CD14-positive monocyte (primary cell): ENCODE measurements around the gene ANKRD33. TPM values are rescaled to one million over a fixed set of nuclear protein-coding genes. Genes with fewer than 3 reads are reported as not detected.

ENCODE experiments used
- DNase-seq, 3 donors: peaks; one replicate each; pipeline ENCODE4 v3.0.0-alpha.2; 2011 to 2022
- H2AFZ ChIP-seq: 2 replicates; pipeline ENCODE4 v1.6.0; 2012; ENCODE audit warnings: mild to moderate bottlenecking, low read depth, low read length, inconsistent platforms; ENCODE audit not compliant: insufficient read depth, poor library complexity, severe bottlenecking
- H3K27ac ChIP-seq, 2 donors: 1 replicate in 1 of 2; 2 replicates in 1 of 2; pipeline ENCODE4 v1.5.1; 2012 to 2013; ENCODE audit warnings: low read length in 2 of 2, control low read depth in 1 of 2, inconsistent platforms in 1 of 2, low read depth in 1 of 2, mild to moderate bottlenecking in 1 of 2
- H3K27me3 ChIP-seq, 2 donors: one replicate each; pipeline versions ENCODE4 v1.6.0 to v1.6.1; 2011 to 2013; ENCODE audit warnings: low read length in 2 of 2; ENCODE audit not compliant: control insufficient read depth in 2 of 2, insufficient read depth in 2 of 2
- H3K36me3 ChIP-seq, 2 donors: replicated peaks in 1 of 2; 1 replicate in 1 of 2; 2 replicates in 1 of 2; pipeline versions ENCODE4 v1.5.1 to v1.6.1; 2012 to 2013; ENCODE audit warnings: low read length in 2 of 2, control low read depth in 1 of 2, inconsistent platforms in 1 of 2, mild to moderate bottlenecking in 1 of 2; ENCODE audit not compliant: insufficient read depth in 2 of 2, control insufficient read depth in 1 of 2
- H3K4me1 ChIP-seq, 2 donors: 1 replicate in 1 of 2; 2 replicates in 1 of 2; pipeline versions ENCODE4 v1.5.1 to v1.6.1; 2012 to 2013; ENCODE audit warnings: low read length in 2 of 2, control low read depth in 1 of 2, inconsistent platforms in 1 of 2, mild to moderate bottlenecking in 1 of 2, moderate library complexity in 1 of 2; ENCODE audit not compliant: insufficient read depth in 2 of 2, control insufficient read depth in 1 of 2
- H3K4me2 ChIP-seq: replicated peaks from 2 replicates; pipeline ENCODE3; 2012; ENCODE audit warnings: low read length, moderate library complexity, mild to moderate bottlenecking; ENCODE audit not compliant: poor library complexity, severe bottlenecking; ENCODE audit errors: extremely low read depth
- H3K4me3 ChIP-seq, 3 experiments: fragments of 200-600 bp in 1 of 3; sonication (generic) in 1 of 3; replicated peaks in 1 of 3; 1 replicate in 2 of 3; 2 replicates in 1 of 3; pipeline ENCODE4 v1.5.1; 2011 to 2013; ENCODE audit warnings: low read length in 3 of 3, mild to moderate bottlenecking in 3 of 3, control low read depth in 2 of 3, low read depth in 2 of 3, inconsistent platforms in 1 of 3, moderate library complexity in 1 of 3
- H3K79me2 ChIP-seq: 2 replicates; pipeline ENCODE4 v1.6.0; 2012; ENCODE audit warnings: mild to moderate bottlenecking, control low read depth, inconsistent platforms, low read length, moderate library complexity; ENCODE audit not compliant: insufficient read depth
- H3K9ac ChIP-seq: 2 replicates; pipeline ENCODE4 v1.6.0; 2017; ENCODE audit warnings: low read length, mild to moderate bottlenecking; ENCODE audit not compliant: insufficient read depth, poor library complexity, severe bottlenecking
- H3K9me3 ChIP-seq, 2 donors: replicated peaks in 1 of 2; 1 replicate in 1 of 2; 2 replicates in 1 of 2; pipeline versions ENCODE4 v1.5.1 to v1.6.1; 2012 to 2013; ENCODE audit warnings: low read length in 2 of 2, control low read depth in 1 of 2; ENCODE audit not compliant: control insufficient read depth in 1 of 2, insufficient read depth in 1 of 2
- H4K20me1 ChIP-seq: 2 replicates; pipeline ENCODE4 v1.6.0; 2012; ENCODE audit warnings: mild to moderate bottlenecking, low read length, control low read depth, moderate library complexity; ENCODE audit not compliant: insufficient read depth
- H3K27ac Mint-ChIP-seq, 7 donors: one replicate each; pipeline ENCODE4 v1.8.0; 2020; ENCODE audit warnings: mild to moderate bottlenecking in 7 of 7, mixed read lengths in 7 of 7, moderate library complexity in 6 of 7, inconsistent platforms in 2 of 7
- H3K27me3 Mint-ChIP-seq, 3 donors: one replicate each; pipeline ENCODE4 v1.8.0; 2021 to 2022; ENCODE audit warnings: low read depth in 3 of 3, mild to moderate bottlenecking in 3 of 3, mixed read lengths in 3 of 3, moderate library complexity in 3 of 3, inconsistent platforms in 1 of 3
- H3K36me3 Mint-ChIP-seq, 2 donors: one replicate each; pipeline ENCODE4 v1.8.0; 2020; ENCODE audit warnings: mixed read lengths in 2 of 2, inconsistent platforms in 1 of 2, mild to moderate bottlenecking in 1 of 2
- H3K4me1 Mint-ChIP-seq: one replicate; pipeline ENCODE4 v1.8.0; 2020; ENCODE audit warnings: mild to moderate bottlenecking, mixed read lengths
- H3K4me3 Mint-ChIP-seq, 2 donors: one replicate each; pipeline ENCODE4 v1.8.0; 2020; ENCODE audit warnings: mild to moderate bottlenecking in 2 of 2, mixed read lengths in 2 of 2, moderate library complexity in 1 of 2
- H3K9me3 Mint-ChIP-seq, 7 donors: one replicate each; pipeline ENCODE4 v1.8.0; 2020 to 2022; ENCODE audit warnings: mixed read lengths in 7 of 7, mild to moderate bottlenecking in 6 of 7, moderate library complexity in 6 of 7, inconsistent platforms in 2 of 7
- WGBS: methylation state at CpG from one replicate; pipeline ENCODE4 v1.1.5; 2013; ENCODE audit warnings: missing lambda C conversion rate; ENCODE audit not compliant: insufficient coverage; 5-methylcytosine and 5-hydroxymethylcytosine counted together
- intact Hi-C, 2 donors: fragments of 100-400 bp; cut with micrococcal nuclease; formaldehyde crosslinking; loops; one replicate each; pipeline versions ENCODE4 v1.15.0 to v1.15.1; 2023
- polyA plus RNA-seq, 3 donors: library from polyadenylated mRNA; depleted of rRNA in 1 of 3; unstranded in 2 of 3; stranded (reverse) in 1 of 3; fragments of 300-500 nt in 2 of 3; fragments of >200 nt in 1 of 3; fragmentation: Illumina TruSeq in 2 of 3; gene quantifications; 1 replicate in 2 of 3; 2 replicates in 1 of 3; pipeline ENCODE4 v1.2.3, GENCODE V29; 2012 to 2021
- TF ChIP-seq, protein P1 (sequence below): fragments of 200-600 bp; IDR thresholded peaks from one replicate; pipeline ENCODE4 v1.8.0; 2022; ENCODE audit warnings: antibody characterized with exemption, mild to moderate bottlenecking

ANKRD33 gene
- polyA plus RNA-seq, 3 donors: 0.07 TPM; not detected in 2

DNA sequence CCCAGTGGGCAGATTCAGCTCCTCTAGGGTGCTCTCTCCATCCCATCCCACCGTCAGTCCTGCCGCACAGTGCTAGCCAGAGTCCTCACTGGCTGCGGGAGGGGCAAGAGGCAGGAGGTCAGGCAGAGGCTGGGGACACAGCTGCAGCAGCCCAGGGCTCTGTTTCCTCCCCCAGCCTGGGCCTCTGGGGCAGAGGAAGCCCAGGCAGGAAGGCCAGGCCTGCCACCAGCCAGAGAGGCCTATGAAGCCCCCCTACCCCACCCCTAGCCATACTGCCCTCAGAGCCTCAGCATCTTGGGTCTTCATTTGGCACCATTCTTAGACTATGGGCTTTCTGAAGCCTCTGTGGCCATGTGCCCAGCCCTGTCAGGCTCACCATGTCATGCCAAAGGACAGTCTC lies 22.8 kb downstream of the ANKRD33 start:
- TF ChIP-seq, protein P1, sequence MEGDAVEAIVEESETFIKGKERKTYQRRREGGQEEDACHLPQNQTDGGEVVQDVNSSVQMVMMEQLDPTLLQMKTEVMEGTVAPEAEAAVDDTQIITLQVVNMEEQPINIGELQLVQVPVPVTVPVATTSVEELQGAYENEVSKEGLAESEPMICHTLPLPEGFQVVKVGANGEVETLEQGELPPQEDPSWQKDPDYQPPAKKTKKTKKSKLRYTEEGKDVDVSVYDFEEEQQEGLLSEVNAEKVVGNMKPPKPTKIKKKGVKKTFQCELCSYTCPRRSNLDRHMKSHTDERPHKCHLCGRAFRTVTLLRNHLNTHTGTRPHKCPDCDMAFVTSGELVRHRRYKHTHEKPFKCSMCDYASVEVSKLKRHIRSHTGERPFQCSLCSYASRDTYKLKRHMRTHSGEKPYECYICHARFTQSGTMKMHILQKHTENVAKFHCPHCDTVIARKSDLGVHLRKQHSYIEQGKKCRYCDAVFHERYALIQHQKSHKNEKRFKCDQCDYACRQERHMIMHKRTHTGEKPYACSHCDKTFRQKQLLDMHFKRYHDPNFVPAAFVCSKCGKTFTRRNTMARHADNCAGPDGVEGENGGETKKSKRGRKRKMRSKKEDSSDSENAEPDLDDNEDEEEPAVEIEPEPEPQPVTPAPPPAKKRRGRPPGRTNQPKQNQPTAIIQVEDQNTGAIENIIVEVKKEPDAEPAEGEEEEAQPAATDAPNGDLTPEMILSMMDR: no peak
- DNase-seq: no peak
- Histone ChIP-seq H3K79me2 (peaks cover 5% of the 10 kb centered on the region), H3K4me3 (peak overlapping the region in 1 of 3 experiments; percentile 61), H4K20me1 (no peaks in the 10 kb centered on the region), H3K4me1 (peaks cover 50 to 61% of the 10 kb centered on the region in 2 donors), H3K36me3 (peaks cover 0 to 8% of the 10 kb centered on the region in 2 donors), H3K9ac (no peak overlapping the region), H3K27me3 (peaks cover 10 to 22% of the 10 kb centered on the region in 2 donors), H3K27ac (no peak overlapping the region), H2AFZ (no peak overlapping the region), H3K9me3 (no peaks in the 10 kb centered on the region), H3K4me2 (no peak overlapping the region)
- H3K27ac Mint-ChIP-seq: no peak overlapping the region
- peaks cover 0 to 8% (median 0%) of the 10 kb centered on the region in 7 donors for H3K9me3 Mint-ChIP-seq
- WGBS: 51% methylated on average over 3 of the region's 3 CpGs
- peaks cover 51% of the 10 kb centered on the region for H3K4me1 Mint-ChIP-seq
- H3K4me3 Mint-ChIP-seq: peak overlapping the region in 1 of 2 donors; percentile 26
- peaks cover 16 to 28% (median 27%) of the 10 kb centered on the region in 3 donors for H3K27me3 Mint-ChIP-seq
- peaks cover 16 to 25% of the 10 kb centered on the region in 2 donors for H3K36me3 Mint-ChIP-seq
- intact Hi-C loops: no loop called here

DNA sequence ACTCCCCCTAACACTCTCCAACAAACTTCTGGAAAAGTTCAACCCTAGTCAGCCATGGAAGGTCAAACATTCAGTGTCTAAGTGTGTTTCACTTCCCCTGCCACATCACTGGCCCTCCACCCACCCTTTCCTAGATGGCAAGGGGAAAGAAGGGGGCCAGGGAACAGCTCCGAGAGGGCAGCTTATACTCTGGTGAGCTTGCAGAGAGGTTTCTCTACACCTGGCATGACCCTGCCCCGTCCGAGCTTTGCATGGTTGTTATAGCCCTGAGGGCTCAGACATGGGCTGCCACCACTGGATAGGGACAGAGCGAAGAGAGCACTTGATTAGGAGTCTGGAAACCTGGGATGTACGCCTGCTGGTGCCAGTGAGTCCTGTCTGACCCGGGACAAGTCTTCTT lies 23.4 kb downstream of the ANKRD33 start:
- H3K27me3 Mint-ChIP-seq: peaks cover 13 to 26% (median 24%) of the 10 kb centered on the region in 3 donors
- H3K9me3 ChIP-seq: no peaks in the 10 kb centered on the region
- H3K27me3 ChIP-seq: peaks cover 10 to 21% of the 10 kb centered on the region in 2 donors
- H3K4me1 Mint-ChIP-seq: peaks cover 45% of the 10 kb centered on the region
- peaks cover 0 to 8% (median 0%) of the 10 kb centered on the region in 7 donors for H3K9me3 Mint-ChIP-seq
- no peak overlapping the region for H3K9ac ChIP-seq
- peaks cover 44 to 55% of the 10 kb centered on the region in 2 donors for H3K4me1 ChIP-seq
- peak overlapping the region in 1 of 2 donors; percentile 47 for H3K27ac ChIP-seq
- TF ChIP-seq, protein P1: no peak
- WGBS: 60% methylated on average over 3 of the region's 6 CpGs
- DNase-seq: peak; percentile 18 to 48 (median 37)
- peak overlapping the region; percentile 69 for H3K4me2 ChIP-seq
- intact Hi-C loops: no loop called here
- no peak overlapping the region for H2AFZ ChIP-seq
- no peaks in the 10 kb centered on the region for H4K20me1 ChIP-seq
- peak overlapping the region in 1 of 2 donors; percentile 90 for H3K4me3 Mint-ChIP-seq
- peak overlapping the region in 6 of 7 donors; percentile 53 to 79 (median 70) for H3K27ac Mint-ChIP-seq
- H3K36me3 Mint-ChIP-seq: peaks cover 21 to 25% of the 10 kb centered on the region in 2 donors
- peaks cover 0 to 9% of the 10 kb centered on the region in 2 donors for H3K36me3 ChIP-seq
- H3K79me2 ChIP-seq: peaks cover 5% of the 10 kb centered on the region
- peak overlapping the region in 1 of 3 experiments; percentile 61 for H3K4me3 ChIP-seq
